HFFc6 (cell line): ENCODE results near the gene GARS1. TPM values are rescaled to one million over a fixed set of nuclear protein-coding genes. Genes with fewer than 3 reads are reported as not detected.

Source experiments
- DNase-seq: peaks from one replicate; pipeline ENCODE4 v3.0.0-alpha.2; 2018
- H3K27ac Mint-ChIP-seq: 2 replicates; pipeline ENCODE4 v1.8.0; 2020; ENCODE audit warnings: mild to moderate bottlenecking, mixed read lengths
- H3K27me3 Mint-ChIP-seq: 2 replicates; pipeline ENCODE4 v1.8.0; 2021; ENCODE audit warnings: mild to moderate bottlenecking, moderate library complexity, mixed read lengths; ENCODE audit not compliant: insufficient read depth
- H3K36me3 Mint-ChIP-seq: 2 replicates; pipeline ENCODE4 v1.8.0; 2021; ENCODE audit warnings: low read depth, mixed read lengths
- H3K4me1 Mint-ChIP-seq: 2 replicates; pipeline ENCODE4 v1.8.0; 2020; ENCODE audit warnings: low read depth, mixed read lengths
- H3K4me3 Mint-ChIP-seq: 2 replicates; pipeline ENCODE4 v1.8.0; 2020; ENCODE audit warnings: mild to moderate bottlenecking, moderate library complexity, mixed read lengths
- H3K9me3 Mint-ChIP-seq: 2 replicates; pipeline ENCODE4 v1.8.0; 2020; ENCODE audit warnings: mild to moderate bottlenecking, mixed read lengths
- total RNA-seq, 6 experiments: library from RNA; stranded (reverse); fragmentation: NEBNext Ultra II Directional; extraction: Animal tissue kit (Norgen Biotek cat#: 25700); gene quantifications; 2 replicates in 1 of 6; 3 replicates in 5 of 6; pipeline ENCODE4 v1.2.3, GENCODE V29; 2021
- TF ChIP-seq, protein P1 (sequence below): fragments of 200-600 bp; sonication (generic); IDR thresholded peaks from 2 replicates; pipeline ENCODE4 v1.5.0; 2021; ENCODE audit warnings: antibody characterized with exemption, mild to moderate bottlenecking

Gene GARS1
- total RNA-seq, 6 experiments from 2014 or later: 258 to 330 (median 271) TPM

DNA sequence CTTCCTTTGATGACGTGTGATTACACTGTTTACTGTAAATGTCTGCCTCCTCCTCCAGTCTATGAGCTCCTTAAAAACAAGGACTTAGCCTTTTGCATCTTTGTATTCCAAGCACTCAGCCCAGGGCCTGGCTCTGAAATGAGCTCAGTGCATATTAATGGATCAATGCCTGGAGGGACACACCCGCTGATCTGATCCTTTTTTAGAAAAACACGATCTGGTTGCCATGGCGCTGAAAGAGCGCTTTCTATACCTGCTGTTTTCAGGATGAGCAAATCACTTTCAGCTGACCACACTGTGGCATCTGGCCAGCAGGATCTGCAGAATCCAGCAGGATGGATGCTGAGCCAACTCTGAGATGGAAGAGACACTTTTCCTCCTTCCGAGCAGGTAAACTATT lies 37.8 kb upstream of the GARS1 start:
- Mint-ChIP-seq H3K36me3 (no peaks in the 10 kb centered on the region), H3K4me3 (no peak overlapping the region), H3K27me3 (no peaks in the 10 kb centered on the region), H3K4me1 (peaks cover 9% of the 10 kb centered on the region), H3K9me3 (no peaks in the 10 kb centered on the region), H3K27ac (no peak overlapping the region)
- TF ChIP-seq, protein P1, sequence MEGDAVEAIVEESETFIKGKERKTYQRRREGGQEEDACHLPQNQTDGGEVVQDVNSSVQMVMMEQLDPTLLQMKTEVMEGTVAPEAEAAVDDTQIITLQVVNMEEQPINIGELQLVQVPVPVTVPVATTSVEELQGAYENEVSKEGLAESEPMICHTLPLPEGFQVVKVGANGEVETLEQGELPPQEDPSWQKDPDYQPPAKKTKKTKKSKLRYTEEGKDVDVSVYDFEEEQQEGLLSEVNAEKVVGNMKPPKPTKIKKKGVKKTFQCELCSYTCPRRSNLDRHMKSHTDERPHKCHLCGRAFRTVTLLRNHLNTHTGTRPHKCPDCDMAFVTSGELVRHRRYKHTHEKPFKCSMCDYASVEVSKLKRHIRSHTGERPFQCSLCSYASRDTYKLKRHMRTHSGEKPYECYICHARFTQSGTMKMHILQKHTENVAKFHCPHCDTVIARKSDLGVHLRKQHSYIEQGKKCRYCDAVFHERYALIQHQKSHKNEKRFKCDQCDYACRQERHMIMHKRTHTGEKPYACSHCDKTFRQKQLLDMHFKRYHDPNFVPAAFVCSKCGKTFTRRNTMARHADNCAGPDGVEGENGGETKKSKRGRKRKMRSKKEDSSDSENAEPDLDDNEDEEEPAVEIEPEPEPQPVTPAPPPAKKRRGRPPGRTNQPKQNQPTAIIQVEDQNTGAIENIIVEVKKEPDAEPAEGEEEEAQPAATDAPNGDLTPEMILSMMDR: no peak
- DNase-seq: no peak

DNA sequence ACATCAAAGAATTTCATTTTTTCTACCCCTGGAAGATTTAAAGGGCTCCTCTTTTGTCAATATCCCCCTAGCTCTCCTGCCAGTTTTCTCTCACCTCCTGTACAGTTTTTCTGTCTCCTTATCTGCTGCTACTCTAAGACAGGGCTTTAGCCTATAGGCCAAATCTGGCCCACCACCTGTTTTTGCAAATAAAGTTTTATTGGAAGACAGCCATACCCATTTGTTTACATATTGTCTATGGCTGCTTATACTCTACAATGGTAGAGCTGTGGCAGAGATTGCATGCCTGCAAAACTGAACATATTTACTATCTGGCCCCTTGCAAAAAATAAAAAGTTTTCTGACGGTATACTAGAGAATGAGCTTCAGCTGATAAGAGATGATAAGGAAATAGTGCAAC lies 37.4 kb upstream of the GARS1 start:
- Mint-ChIP-seq H3K27ac (no peak overlapping the region), H3K9me3 (no peaks in the 10 kb centered on the region)
- no peak for DNase-seq

DNA sequence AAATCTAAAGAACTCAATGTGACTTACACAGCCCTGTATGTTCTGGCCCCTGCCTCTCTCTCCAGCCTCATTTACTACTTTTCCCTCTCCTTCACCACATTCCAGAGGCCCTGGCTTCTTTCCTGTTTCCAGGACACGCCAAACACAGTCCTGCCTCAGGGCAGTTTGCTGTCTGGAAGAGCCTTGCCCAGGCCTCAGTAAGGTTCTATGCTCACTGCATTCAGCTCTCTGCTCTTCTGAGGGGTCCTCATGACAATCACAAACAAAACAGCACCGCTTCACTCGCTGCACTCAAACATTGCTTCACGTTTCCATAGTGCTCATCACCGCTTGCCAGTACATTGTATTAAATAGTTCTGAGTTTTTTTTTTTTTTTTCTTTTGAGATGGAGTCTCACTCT lies 35.1 kb upstream of the GARS1 start:
- TF ChIP-seq, protein P1: no peak
- Mint-ChIP-seq H3K4me3 (no peak overlapping the region), H3K36me3 (peaks cover 7% of the 10 kb centered on the region), H3K4me1 (peaks cover 21% of the 10 kb centered on the region), H3K9me3 (no peaks in the 10 kb centered on the region), H3K27ac (no peak overlapping the region), H3K27me3 (no peaks in the 10 kb centered on the region)
- peak; percentile 64 for DNase-seq

More for the DNA sequence above, 37.4 kb upstream of the GARS1 start:
- no peaks in the 10 kb centered on the region for H3K27me3 Mint-ChIP-seq
- peaks cover 5% of the 10 kb centered on the region; the same call in 1 of the 2 replicates for H3K4me1 Mint-ChIP-seq
- H3K36me3 Mint-ChIP-seq: no peaks in the 10 kb centered on the region
- TF ChIP-seq, protein P1: no peak
- H3K4me3 Mint-ChIP-seq: no peak overlapping the region

DNA sequence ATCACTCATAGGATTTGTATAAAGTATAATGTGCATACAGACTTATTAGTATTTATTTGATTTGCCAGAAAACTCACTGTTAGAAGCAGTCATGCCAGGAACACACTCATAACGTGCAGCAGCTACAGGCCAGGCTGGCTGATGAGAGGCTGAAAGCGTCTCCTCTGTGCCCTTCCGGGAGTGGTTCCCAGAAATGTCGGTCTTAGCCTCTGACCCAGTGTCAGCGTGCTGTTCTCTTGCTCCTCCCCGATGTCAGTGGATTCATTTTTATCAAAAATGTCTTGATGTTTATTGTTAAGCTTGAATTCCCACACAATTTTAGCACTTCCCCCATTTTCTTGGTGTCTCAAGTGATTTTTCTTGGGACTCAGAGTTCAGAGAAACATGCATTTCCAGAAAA lies 33.3 kb upstream of the GARS1 start:
- H3K27me3 Mint-ChIP-seq: no peaks in the 10 kb centered on the region
- no peaks in the 10 kb centered on the region for H3K9me3 Mint-ChIP-seq
- peaks cover 21% of the 10 kb centered on the region for H3K4me1 Mint-ChIP-seq
- no peak for DNase-seq
- H3K4me3 Mint-ChIP-seq: no peak overlapping the region
- peaks cover 7% of the 10 kb centered on the region for H3K36me3 Mint-ChIP-seq
- H3K27ac Mint-ChIP-seq: no peak overlapping the region
- TF ChIP-seq, protein P1: no peak

DNA sequence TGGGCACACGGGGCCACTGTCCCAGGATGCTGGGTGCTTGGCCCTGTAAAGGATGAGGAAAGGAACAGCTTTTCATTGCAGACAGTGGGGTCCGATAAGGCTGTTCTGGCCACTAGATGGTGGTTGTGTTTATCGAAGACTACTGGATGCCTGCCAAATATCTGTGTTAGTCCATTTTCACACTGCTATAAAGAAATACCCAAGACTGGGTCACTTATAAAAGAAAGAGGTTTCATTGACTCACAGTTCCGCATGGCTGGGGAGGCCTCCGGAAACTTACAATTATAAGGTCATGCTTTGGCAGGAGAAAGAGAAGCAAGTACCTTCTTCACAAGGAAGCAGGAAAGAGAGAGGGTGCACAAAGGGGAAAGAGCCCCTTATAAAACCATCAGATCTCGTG lies 32.2 kb upstream of the GARS1 start:
- no peak for DNase-seq
- no peaks in the 10 kb centered on the region for H3K9me3 Mint-ChIP-seq
- H3K36me3 Mint-ChIP-seq: peaks cover 7% of the 10 kb centered on the region
- no peak overlapping the region for H3K4me3 Mint-ChIP-seq
- peaks cover 21% of the 10 kb centered on the region for H3K4me1 Mint-ChIP-seq
- H3K27me3 Mint-ChIP-seq: no peaks in the 10 kb centered on the region
- H3K27ac Mint-ChIP-seq: no peak overlapping the region
- TF ChIP-seq, protein P1: peak; percentile 17

DNA sequence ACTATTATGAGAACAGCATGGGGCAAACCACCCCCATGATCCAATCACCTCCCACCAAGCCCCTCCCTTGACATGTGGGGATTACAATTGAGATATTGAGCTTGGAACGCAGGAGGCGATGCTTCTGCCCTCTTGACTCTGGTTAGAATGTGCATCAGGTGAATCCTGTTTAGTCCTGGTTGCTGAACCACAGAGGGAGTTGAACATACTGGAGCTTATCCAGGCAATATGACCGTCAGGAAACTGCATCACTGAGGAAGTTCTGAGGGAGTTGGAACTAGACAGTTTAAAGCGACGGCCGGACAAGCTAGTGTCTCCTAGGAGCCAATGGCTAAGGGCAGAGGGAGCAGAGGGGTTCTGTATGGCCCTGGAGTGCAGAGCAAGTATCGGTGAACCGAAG lies 31.8 kb upstream of the GARS1 start:
- no peak overlapping the region for H3K4me3 Mint-ChIP-seq
- H3K27me3 Mint-ChIP-seq: no peaks in the 10 kb centered on the region
- TF ChIP-seq, protein P1: no peak
- DNase-seq: no peak
- H3K9me3 Mint-ChIP-seq: no peaks in the 10 kb centered on the region
- H3K36me3 Mint-ChIP-seq: peaks cover 7% of the 10 kb centered on the region
- H3K27ac Mint-ChIP-seq: no peak overlapping the region
- H3K4me1 Mint-ChIP-seq: peaks cover 21% of the 10 kb centered on the region
